NCI-H446 treated with DMSO at 0.1 percent for 48 hours (cell line): ENCODE data around the gene CCDC180.
"Not testable (repeated sequence)": the region's sequence is repeated elsewhere in the genome, so short reads cannot be mapped to it uniquely, and the experiment has no call there.

ENCODE experiments used
- DNase-seq: peaks from one replicate; lab custom pipeline; 2025; lab: John Stamatoyannopoulos, UW

CCDC180 gene

GRCh38 chr9:97311798-97312500, 4.5 kb downstream of the CCDC180 start:
- no peak for DNase-seq

- no peak for DNase-seq
Measured at GRCh38 chr9:97312556-97312955, 5.1 kb downstream of the CCDC180 start.

GRCh38 chr9:97313243-97313642, 5.8 kb downstream of the CCDC180 start:
- DNase-seq: no peak

GRCh38 chr9:97313746-97314145, 6.3 kb downstream of the CCDC180 start:
- DNase-seq: no peak

GRCh38 chr9:97314503-97314902, 7.0 kb downstream of the CCDC180 start:
- no peak for DNase-seq

- no peak for DNase-seq
Measured at GRCh38 chr9:97315550-97315949, 8.1 kb downstream of the CCDC180 start.

- no peak for DNase-seq
Measured at GRCh38 chr9:97316904-97317303, 9.4 kb downstream of the CCDC180 start.

- DNase-seq: no peak
Measured at GRCh38 chr9:97318433-97318832, 11.0 kb downstream of the CCDC180 start.

- DNase-seq: no peak
Measured at GRCh38 chr9:97319395-97319794, 11.9 kb downstream of the CCDC180 start.

- no peak for DNase-seq
Measured at GRCh38 chr9:97320080-97320642, 12.7 kb downstream of the CCDC180 start.

- DNase-seq: no peak
Measured at GRCh38 chr9:97321251-97321650, 13.8 kb downstream of the CCDC180 start.

GRCh38 chr9:97321691-97322090, 14.2 kb downstream of the CCDC180 start:
- DNase-seq: no peak

GRCh38 chr9:97322105-97322504, 14.6 kb downstream of the CCDC180 start:
- DNase-seq: no peak

GRCh38 chr9:97324954-97325353, 17.5 kb downstream of the CCDC180 start:
- no peak for DNase-seq

- no peak for DNase-seq
Measured at GRCh38 chr9:97327562-97327961, 20.1 kb downstream of the CCDC180 start.

GRCh38 chr9:97332993-97333392, 25.5 kb downstream of the CCDC180 start:
- no peak for DNase-seq

GRCh38 chr9:97335622-97336021, 28.2 kb downstream of the CCDC180 start:
- not testable (repeated sequence) for DNase-seq

GRCh38 chr9:97348871-97349270, 41.4 kb downstream of the CCDC180 start:
- DNase-seq: no peak

- no peak for DNase-seq
Measured at GRCh38 chr9:97349400-97349799, 41.9 kb downstream of the CCDC180 start.

- no peak for DNase-seq
Measured at GRCh38 chr9:97354637-97355036, 47.2 kb downstream of the CCDC180 start.

- no peak for DNase-seq
Measured at GRCh38 chr9:97357056-97357455, 49.6 kb downstream of the CCDC180 start.
